Caco-2 (cell line): ENCODE measurements around the gene ZBTB22. TPM values are rescaled to one million over a fixed set of nuclear protein-coding genes. Genes with fewer than 3 reads are reported as not detected.

Experiments
- BruUV-seq: library from RNA; stranded (reverse); fragments of 400-500 nt; replicated peaks from 2 replicates; lab custom pipeline; 2021; lab: Mats Ljungman, UMichigan
- CTCF ChIA-PET: fragments of 300-600 bp; sonication (Branson Sonifier 250); formaldehyde crosslinking; loops from one replicate; lab custom pipeline; 2022; ENCODE audit warnings: antibody characterized with exemption; lab: Charles Lee
- POLR2A ChIA-PET: fragments of 300-600 bp; sonication (Branson Sonifier 250); formaldehyde crosslinking; loops from one replicate; lab custom pipeline; 2022; ENCODE audit warnings: antibody characterized with exemption; lab: Charles Lee
- DNase-seq, 2 experiments: peaks; one replicate each; pipeline versions ENCODE4 v3.0.0 to v3.0.0-alpha.2; 2020 to 2022
- H3K27me3 ChIP-seq: replicated peaks from 2 replicates; pipeline ENCODE4 v1.6.0; 2011; ENCODE audit warnings: low read length; ENCODE audit not compliant: control insufficient read depth, insufficient read depth
- H3K36me3 ChIP-seq: 2 replicates; pipeline ENCODE4 v1.5.1; 2011; ENCODE audit warnings: low read length; ENCODE audit not compliant: control insufficient read depth, insufficient read depth
- H3K4me1 ChIP-seq: fragments of 250-450 bp; sonication (Bioruptor Pico); 2 replicates; pipeline ENCODE4 v1.5.1; 2020; ENCODE audit warnings: mild to moderate bottlenecking
- H3K4me3 ChIP-seq: 2 replicates; pipeline ENCODE4 v1.5.1; 2011; ENCODE audit warnings: low read depth, mild to moderate bottlenecking, control low read depth, low read length
- H3K9me3 ChIP-seq: fragments of 250-450 bp; sonication (Bioruptor Pico); 2 replicates; pipeline ENCODE4 v1.5.1; 2020; ENCODE audit warnings: mild to moderate bottlenecking, moderate library complexity
- H3K27ac Mint-ChIP-seq: one replicate; pipeline ENCODE4 v1.8.0; 2022; ENCODE audit warnings: mixed read lengths; ENCODE audit not compliant: unreplicated experiment
- H3K27me3 Mint-ChIP-seq: one replicate; pipeline ENCODE4 v1.8.0; 2022; ENCODE audit warnings: mixed read lengths; ENCODE audit not compliant: insufficient read depth, unreplicated experiment
- H3K36me3 Mint-ChIP-seq: one replicate; pipeline ENCODE4 v1.8.0; 2022; ENCODE audit warnings: mild to moderate bottlenecking, mixed read lengths; ENCODE audit not compliant: insufficient read depth, unreplicated experiment
- H3K4me1 Mint-ChIP-seq: one replicate; pipeline ENCODE4 v1.8.0; 2022; ENCODE audit warnings: low read depth, mixed read lengths; ENCODE audit not compliant: unreplicated experiment
- H3K4me3 Mint-ChIP-seq: one replicate; pipeline ENCODE4 v1.8.0; 2022; ENCODE audit warnings: mild to moderate bottlenecking, moderate library complexity, mixed read lengths; ENCODE audit not compliant: unreplicated experiment
- H3K9me3 Mint-ChIP-seq: one replicate; pipeline ENCODE4 v1.8.0; 2022; ENCODE audit warnings: mixed read lengths; ENCODE audit not compliant: unreplicated experiment
- CTCF ChIP-seq, 2 experiments: fragments of 200-600 bp in 1 of 2; IDR thresholded peaks; 1 replicate in 1 of 2; 2 replicates in 1 of 2; pipeline versions ENCODE4 v1.5.1 to v1.8.0; 2011 to 2022; ENCODE audit warnings: antibody characterized with exemption in 1 of 2, control low read depth in 1 of 2, inconsistent platforms in 1 of 2, low read depth in 1 of 2, low read length in 1 of 2, mild to moderate bottlenecking in 1 of 2, moderate library complexity in 1 of 2; ENCODE audit not compliant: insufficient read depth in 1 of 2, severe bottlenecking in 1 of 2, unreplicated experiment in 1 of 2
- intact Hi-C: fragments of 100-400 bp; cut with micrococcal nuclease; formaldehyde crosslinking; loops from one replicate; pipeline ENCODE4 v1.10.0; 2022; ENCODE audit not compliant: unreplicated experiment
- total RNA-seq: library from RNA; stranded (reverse); gene quantifications from 2 replicates; pipeline ENCODE4 v1.2.3, GENCODE V29; 2022

ZBTB22 gene
- total RNA-seq, 1 experiment from 2014 or later: 11.5 TPM

- ChIA-PET CTCF (no interaction called here), POLR2A (no interaction called here)
- Histone ChIP-seq H3K4me1 (peaks cover 2% of the 10 kb centered on the region; the same call in 1 of the 2 replicates), H3K9me3 (no peaks in the 10 kb centered on the region), H3K4me3 (peak overlapping the region; percentile 51), H3K36me3 (no peaks in the 10 kb centered on the region; the same call in 1 of the 2 replicates), H3K27me3 (no peaks in the 10 kb centered on the region)
- no TSS peak for BruUV-seq
- TF ChIP-seq CTCF (IDR thresholded peaks at IDR 0.05; ENCODE audit: insufficient read depth in 1 of 2, low read depth in 1 of 2, low read length in 1 of 2, severe bottlenecking in 1 of 2, unreplicated experiment in 1 of 2): no peak
- Mint-ChIP-seq H3K27me3 (no peaks in the 10 kb centered on the region), H3K27ac (peak overlapping the region; percentile 90), H3K4me1 (peaks cover 29% of the 10 kb centered on the region), H3K4me3 (peak overlapping the region; percentile 84), H3K36me3 (peaks cover 28% of the 10 kb centered on the region), H3K9me3 (no peaks in the 10 kb centered on the region)
- intact Hi-C loops: no loop called here
- DNase-seq: no peak
Measured at GRCh38 chr6:33324125-33324524, 6.6 kb upstream of the ZBTB22 start.

GRCh38 chr6:33323623-33323948 is 6.0 kb upstream of the ZBTB22 start:
- CTCF ChIA-PET: interaction anchor here (0.6 kb wide), 1 partner anchor 108 kb away, joined by 4 read pairs; no protein-coding TSS in a partner anchor
- BruUV-seq: no TSS peak
- no peaks in the 10 kb centered on the region for H3K9me3 Mint-ChIP-seq

DNA sequence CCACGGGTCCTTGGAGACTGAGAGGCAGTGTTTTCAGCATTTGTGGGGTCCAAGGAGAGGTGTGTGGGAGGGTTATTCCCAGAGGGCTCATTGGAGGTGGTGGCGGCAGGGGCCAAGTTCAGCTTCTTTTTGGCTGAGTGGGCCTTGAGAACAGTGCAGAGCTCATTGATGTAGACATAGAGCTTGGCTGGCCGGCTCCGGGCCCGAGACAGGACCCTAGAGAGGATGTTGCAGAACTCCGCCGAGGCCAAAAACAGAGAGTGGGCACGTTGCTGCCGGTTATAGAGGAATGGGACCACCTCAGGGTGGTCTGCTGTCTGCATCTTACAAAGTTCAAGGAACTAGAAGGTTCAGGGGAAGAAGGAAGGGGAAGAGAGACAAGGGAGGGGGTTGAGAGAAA is 3.7 kb upstream of the ZBTB22 start:
- CTCF ChIA-PET: interaction anchor here (0.5 kb wide), 1 partner anchor 23 kb away, joined by 3 read pairs; no protein-coding TSS in a partner anchor
- peaks cover 52% of the 10 kb centered on the region for H3K36me3 Mint-ChIP-seq
- BruUV-seq: no TSS peak
- intact Hi-C loops: no loop called here
- H3K4me3 ChIP-seq: no peak overlapping the region
- peaks cover 5% of the 10 kb centered on the region for H3K36me3 ChIP-seq
- peaks cover 38% of the 10 kb centered on the region for H3K4me1 Mint-ChIP-seq
- H3K9me3 ChIP-seq: no peaks in the 10 kb centered on the region
- POLR2A ChIA-PET: no interaction called here
- no peaks in the 10 kb centered on the region for H3K27me3 ChIP-seq
- H3K9me3 Mint-ChIP-seq: no peaks in the 10 kb centered on the region
- peak overlapping the region; percentile 90 for H3K27ac Mint-ChIP-seq
- peak overlapping the region; percentile 84 for H3K4me3 Mint-ChIP-seq
- DNase-seq: no peak
- no peaks in the 10 kb centered on the region for H3K27me3 Mint-ChIP-seq
- H3K4me1 ChIP-seq: peaks cover 11% of the 10 kb centered on the region; the same call in 1 of the 2 replicates
- TF ChIP-seq CTCF (IDR thresholded peaks at IDR 0.05; ENCODE audit: insufficient read depth in 1 of 2, low read depth in 1 of 2, low read length in 1 of 2, severe bottlenecking in 1 of 2, unreplicated experiment in 1 of 2): no peak

More at GRCh38 chr6:33323623-33323948, 6.0 kb upstream of the ZBTB22 start:
- peak overlapping the region; percentile 90 for H3K27ac Mint-ChIP-seq
- H3K4me3 ChIP-seq: peak overlapping the region; percentile 51
- H3K4me1 ChIP-seq: peaks cover 7% of the 10 kb centered on the region; the same call in 1 of the 2 replicates
- H3K27me3 ChIP-seq: no peaks in the 10 kb centered on the region
- TF ChIP-seq CTCF (IDR thresholded peaks at IDR 0.05; ENCODE audit: insufficient read depth in 1 of 2, low read depth in 1 of 2, low read length in 1 of 2, severe bottlenecking in 1 of 2, unreplicated experiment in 1 of 2): peak in 1 of 2 experiments; percentile 1
- no peak for DNase-seq
- POLR2A ChIA-PET: interaction anchor here (0.5 to 0.6 kb wide), 2 partner anchors 41 to 97 kb away, joined by 3 to 7 read pairs; no protein-coding TSS in a partner anchor
- peaks cover 34% of the 10 kb centered on the region for H3K4me1 Mint-ChIP-seq
- intact Hi-C loops: loop anchor here (1.0 kb wide), 2 partner anchors 22 to 87 kb away; no protein-coding TSS in a partner anchor
- H3K4me3 Mint-ChIP-seq: peak overlapping the region; percentile 84
- no peaks in the 10 kb centered on the region for H3K27me3 Mint-ChIP-seq
- peaks cover 1% of the 10 kb centered on the region; the same call in 1 of the 2 replicates for H3K36me3 ChIP-seq
- H3K9me3 ChIP-seq: no peaks in the 10 kb centered on the region
- H3K36me3 Mint-ChIP-seq: peaks cover 32% of the 10 kb centered on the region
